Measurements from ENCODE around the gene LRBA.
"Not testable (repeated sequence)": the region's sequence is repeated elsewhere in the genome, so short reads cannot be mapped to it uniquely, and the experiment has no call there.

The LRBA gene

GRCh38 chr4:150944660-150945059, 70.4 kb downstream of the LRBA start:
- no peak for DNase-seq

GRCh38 chr4:150943818-150944217, 71.3 kb downstream of the LRBA start:
- DNase-seq, result no peak

- no peak for DNase-seq
These were observed 72.0 kb downstream of the LRBA start for GRCh38 chr4:150943126-150943525.

GRCh38 chr4:150942539-150942938, 72.5 kb downstream of the LRBA start:
- DNase-seq, result no peak

- no peak for DNase-seq
These were observed 75.0 kb downstream of the LRBA start for GRCh38 chr4:150940123-150940522.

GRCh38 chr4:150939530-150939929, 75.6 kb downstream of the LRBA start:
- no peak for DNase-seq

- DNase-seq, result no peak
These were observed 76.1 kb downstream of the LRBA start for GRCh38 chr4:150938873-150939499.

- DNase-seq, result no peak
These were observed 76.7 kb downstream of the LRBA start for GRCh38 chr4:150938417-150938816.

- DNase-seq, result no peak
These were observed 81.1 kb downstream of the LRBA start for GRCh38 chr4:150934022-150934421.

GRCh38 chr4:150931796-150932195, 83.3 kb downstream of the LRBA start:
- no peak for DNase-seq

GRCh38 chr4:150931005-150931404, 84.1 kb downstream of the LRBA start:
- no peak for DNase-seq

GRCh38 chr4:150923945-150924344, 91.1 kb downstream of the LRBA start:
- DNase-seq, result no peak

GRCh38 chr4:150921486-150921885, 93.6 kb downstream of the LRBA start:
- DNase-seq, result not testable (repeated sequence)

GRCh38 chr4:150918562-150918961, 96.5 kb downstream of the LRBA start:
- DNase-seq, result not testable (repeated sequence)

- DNase-seq, result no peak
These were observed 103.8 kb downstream of the LRBA start for GRCh38 chr4:150911326-150911725.

- DNase-seq, result no peak
These were observed 106.0 kb downstream of the LRBA start for GRCh38 chr4:150909116-150909515.

- no peak for DNase-seq
These were observed 108.0 kb downstream of the LRBA start for GRCh38 chr4:150906987-150907633.

GRCh38 chr4:150904671-150905070, 110.4 kb downstream of the LRBA start:
- DNase-seq, result no peak

- DNase-seq, result no peak
These were observed 111.5 kb downstream of the LRBA start for GRCh38 chr4:150903603-150904002.

- DNase-seq, result no peak
These were observed 118.6 kb downstream of the LRBA start for GRCh38 chr4:150896497-150896896.

- DNase-seq, result no peak
These were observed 124.8 kb downstream of the LRBA start for GRCh38 chr4:150890246-150890645.

- DNase-seq, result no peak
These were observed 125.8 kb downstream of the LRBA start for GRCh38 chr4:150889306-150889705.

- no peak for DNase-seq
These were observed 126.5 kb downstream of the LRBA start for GRCh38 chr4:150888625-150889024.

- DNase-seq, result no peak
These were observed 126.9 kb downstream of the LRBA start for GRCh38 chr4:150888217-150888616.

Measured in right kidney (tissue), 1 donor.